Measurements from ENCODE around the gene LGALS3. TPM values are rescaled to one million over a fixed set of nuclear protein-coding genes. Genes with fewer than 3 reads are reported as not detected.

The LGALS3 gene
- total and polyA plus RNA-seq, 4 donors: 25.1 to 42.1 (median 38.7) TPM

- H3K36me3 ChIP-seq (ENCODE audit: control insufficient read depth, insufficient read depth, low read length): peaks cover 4% of the 10 kb centered on the region
- H3K4me3 ChIP-seq (ENCODE audit: low read depth, low read length): no peak overlapping the region
- no peak for DNase-seq (ENCODE audit: low read depth in 4 of 6, low spot score in 6 of 6)
- no peak overlapping the region for H3K27ac ChIP-seq (ENCODE audit: low read depth, low read length)
- WGBS (ENCODE audit: insufficient coverage): no CpG with 5 or more reads among the region's 4 CpGs
- no peaks in the 10 kb centered on the region for H3K27me3 ChIP-seq (ENCODE audit: control insufficient read depth, insufficient read depth, low read length)
- H3K9me3 ChIP-seq (ENCODE audit: control insufficient read depth, insufficient read depth, low read length): no peaks in the 10 kb centered on the region
- peaks cover 5% of the 10 kb centered on the region for H3K4me1 ChIP-seq (ENCODE audit: control insufficient read depth, insufficient read depth, low read length)
These were observed 10.9 kb downstream of the LGALS3 start for GRCh38 chr14:55139696-55140509.

- H3K36me3 ChIP-seq (ENCODE audit: control insufficient read depth, insufficient read depth, low read length): peaks cover 4% of the 10 kb centered on the region
- H3K4me3 ChIP-seq (ENCODE audit: low read depth, low read length): no peak overlapping the region
- peaks cover 5% of the 10 kb centered on the region for H3K4me1 ChIP-seq (ENCODE audit: control insufficient read depth, insufficient read depth, low read length)
- DNase-seq (ENCODE audit: low read depth in 4 of 6, low spot score in 6 of 6): no peak
- H3K9me3 ChIP-seq (ENCODE audit: control insufficient read depth, insufficient read depth, low read length): no peaks in the 10 kb centered on the region
- H3K27ac ChIP-seq (ENCODE audit: low read depth, low read length): no peak overlapping the region
- 96% methylated on average over 3 of the region's 3 CpGs for WGBS (ENCODE audit: insufficient coverage)
- H3K27me3 ChIP-seq (ENCODE audit: control insufficient read depth, insufficient read depth, low read length): no peaks in the 10 kb centered on the region
These were observed 12.8 kb downstream of the LGALS3 start for GRCh38 chr14:55141825-55142224.

GRCh38 chr14:55142466-55142865, 13.4 kb downstream of the LGALS3 start:
- H3K36me3 ChIP-seq (ENCODE audit: control insufficient read depth, insufficient read depth, low read length): peaks cover 4% of the 10 kb centered on the region
- peaks cover 5% of the 10 kb centered on the region for H3K4me1 ChIP-seq (ENCODE audit: control insufficient read depth, insufficient read depth, low read length)
- WGBS (ENCODE audit: insufficient coverage): no CpG with 5 or more reads among the region's 2 CpGs
- no peak overlapping the region for H3K27ac ChIP-seq (ENCODE audit: low read depth, low read length)
- no peaks in the 10 kb centered on the region for H3K9me3 ChIP-seq (ENCODE audit: control insufficient read depth, insufficient read depth, low read length)
- no peak overlapping the region for H3K4me3 ChIP-seq (ENCODE audit: low read depth, low read length)
- H3K27me3 ChIP-seq (ENCODE audit: control insufficient read depth, insufficient read depth, low read length): no peaks in the 10 kb centered on the region
- no peak for DNase-seq (ENCODE audit: low read depth in 4 of 6, low spot score in 6 of 6)

GRCh38 chr14:55146425-55146824, 17.4 kb downstream of the LGALS3 start:
- no peak for DNase-seq (ENCODE audit: low read depth in 4 of 6, low spot score in 6 of 6)
- no peaks in the 10 kb centered on the region for H3K9me3 ChIP-seq (ENCODE audit: control insufficient read depth, insufficient read depth, low read length)
- no peaks in the 10 kb centered on the region for H3K4me1 ChIP-seq (ENCODE audit: control insufficient read depth, insufficient read depth, low read length)
- H3K36me3 ChIP-seq (ENCODE audit: control insufficient read depth, insufficient read depth, low read length): no peaks in the 10 kb centered on the region
- no peak overlapping the region for H3K4me3 ChIP-seq (ENCODE audit: low read depth, low read length)
- no peak overlapping the region for H3K27ac ChIP-seq (ENCODE audit: low read depth, low read length)
- no CpG with 5 or more reads among the region's 2 CpGs for WGBS (ENCODE audit: insufficient coverage)
- no peaks in the 10 kb centered on the region for H3K27me3 ChIP-seq (ENCODE audit: control insufficient read depth, insufficient read depth, low read length)

- DNase-seq (ENCODE audit: low read depth in 4 of 6, low spot score in 6 of 6): no peak
- H3K4me1 ChIP-seq (ENCODE audit: control insufficient read depth, insufficient read depth, low read length): no peaks in the 10 kb centered on the region
- no peak overlapping the region for H3K4me3 ChIP-seq (ENCODE audit: low read depth, low read length)
- H3K27ac ChIP-seq (ENCODE audit: low read depth, low read length): no peak overlapping the region
- no peaks in the 10 kb centered on the region for H3K27me3 ChIP-seq (ENCODE audit: control insufficient read depth, insufficient read depth, low read length)
- H3K36me3 ChIP-seq (ENCODE audit: control insufficient read depth, insufficient read depth, low read length): no peaks in the 10 kb centered on the region
- WGBS (ENCODE audit: insufficient coverage): no CpG with 5 or more reads among the region's 1 CpG
- no peaks in the 10 kb centered on the region for H3K9me3 ChIP-seq (ENCODE audit: control insufficient read depth, insufficient read depth, low read length)
These were observed 22.5 kb downstream of the LGALS3 start for GRCh38 chr14:55151601-55152000.

- H3K4me1 ChIP-seq (ENCODE audit: control insufficient read depth, insufficient read depth, low read length): no peaks in the 10 kb centered on the region
- no peaks in the 10 kb centered on the region for H3K36me3 ChIP-seq (ENCODE audit: control insufficient read depth, insufficient read depth, low read length)
- no peaks in the 10 kb centered on the region for H3K27me3 ChIP-seq (ENCODE audit: control insufficient read depth, insufficient read depth, low read length)
- no peaks in the 10 kb centered on the region for H3K9me3 ChIP-seq (ENCODE audit: control insufficient read depth, insufficient read depth, low read length)
- no peak overlapping the region for H3K27ac ChIP-seq (ENCODE audit: low read depth, low read length)
- no peak overlapping the region for H3K4me3 ChIP-seq (ENCODE audit: low read depth, low read length)
- no peak for DNase-seq (ENCODE audit: low read depth in 4 of 6, low spot score in 6 of 6)
- no CpG with 5 or more reads among the region's 1 CpG for WGBS (ENCODE audit: insufficient coverage)
These were observed 23.2 kb downstream of the LGALS3 start for GRCh38 chr14:55152052-55152753.

GRCh38 chr14:55153951-55154350, 24.9 kb downstream of the LGALS3 start:
- no peaks in the 10 kb centered on the region for H3K9me3 ChIP-seq (ENCODE audit: control insufficient read depth, insufficient read depth, low read length)
- H3K4me1 ChIP-seq (ENCODE audit: control insufficient read depth, insufficient read depth, low read length): no peaks in the 10 kb centered on the region
- DNase-seq (ENCODE audit: low read depth in 4 of 6, low spot score in 6 of 6): peak in 2 of 6 donors; percentile 3 to 12
- no peak overlapping the region for H3K27ac ChIP-seq (ENCODE audit: low read depth, low read length)
- no CpG with 5 or more reads among the region's 3 CpGs for WGBS (ENCODE audit: insufficient coverage)
- no peaks in the 10 kb centered on the region for H3K36me3 ChIP-seq (ENCODE audit: control insufficient read depth, insufficient read depth, low read length)
- H3K4me3 ChIP-seq (ENCODE audit: low read depth, low read length): no peak overlapping the region
- H3K27me3 ChIP-seq (ENCODE audit: control insufficient read depth, insufficient read depth, low read length): no peaks in the 10 kb centered on the region

GRCh38 chr14:55157080-55157479, 28.0 kb downstream of the LGALS3 start:
- H3K36me3 ChIP-seq (ENCODE audit: control insufficient read depth, insufficient read depth, low read length): no peaks in the 10 kb centered on the region
- no peak overlapping the region for H3K27ac ChIP-seq (ENCODE audit: low read depth, low read length)
- no peaks in the 10 kb centered on the region for H3K9me3 ChIP-seq (ENCODE audit: control insufficient read depth, insufficient read depth, low read length)
- no peaks in the 10 kb centered on the region for H3K27me3 ChIP-seq (ENCODE audit: control insufficient read depth, insufficient read depth, low read length)
- DNase-seq (ENCODE audit: low read depth in 4 of 6, low spot score in 6 of 6): no peak
- no peak overlapping the region for H3K4me3 ChIP-seq (ENCODE audit: low read depth, low read length)
- H3K4me1 ChIP-seq (ENCODE audit: control insufficient read depth, insufficient read depth, low read length): no peaks in the 10 kb centered on the region
- WGBS (ENCODE audit: insufficient coverage): no CpG with 5 or more reads among the region's 1 CpG

- 96% methylated on average over 3 of the region's 3 CpGs for WGBS (ENCODE audit: insufficient coverage)
- Histone ChIP-seq H3K27me3 (ENCODE audit: control insufficient read depth, insufficient read depth, low read length) (no peaks in the 10 kb centered on the region), H3K27ac (ENCODE audit: low read depth, low read length) (no peak overlapping the region), H3K4me1 (ENCODE audit: control insufficient read depth, insufficient read depth, low read length) (no peaks in the 10 kb centered on the region), H3K9me3 (ENCODE audit: control insufficient read depth, insufficient read depth, low read length) (no peaks in the 10 kb centered on the region), H3K4me3 (ENCODE audit: low read depth, low read length) (no peak overlapping the region), H3K36me3 (ENCODE audit: control insufficient read depth, insufficient read depth, low read length) (no peaks in the 10 kb centered on the region)
- no peak for DNase-seq (ENCODE audit: low read depth in 4 of 6, low spot score in 6 of 6)
These were observed 29.4 kb downstream of the LGALS3 start for GRCh38 chr14:55158412-55158811.

- H3K9me3 ChIP-seq (ENCODE audit: control insufficient read depth, insufficient read depth, low read length): no peaks in the 10 kb centered on the region
- DNase-seq (ENCODE audit: low read depth in 4 of 6, low spot score in 6 of 6): peak in 5 of 6 donors; percentile 10 to 84 (median 29)
- H3K27me3 ChIP-seq (ENCODE audit: control insufficient read depth, insufficient read depth, low read length): no peaks in the 10 kb centered on the region
- no peaks in the 10 kb centered on the region for H3K36me3 ChIP-seq (ENCODE audit: control insufficient read depth, insufficient read depth, low read length)
- no peak overlapping the region for H3K27ac ChIP-seq (ENCODE audit: low read depth, low read length)
- no peak overlapping the region for H3K4me3 ChIP-seq (ENCODE audit: low read depth, low read length)
- no peaks in the 10 kb centered on the region for H3K4me1 ChIP-seq (ENCODE audit: control insufficient read depth, insufficient read depth, low read length)
These were observed 31.9 kb downstream of the LGALS3 start for GRCh38 chr14:55160989-55161388.
